ENCODE measurements around the gene PLEKHH2.
"Not testable (repeated sequence)": the region's sequence is repeated elsewhere in the genome, so short reads cannot be mapped to it uniquely, and the experiment has no call there.

The PLEKHH2 gene

DNA sequence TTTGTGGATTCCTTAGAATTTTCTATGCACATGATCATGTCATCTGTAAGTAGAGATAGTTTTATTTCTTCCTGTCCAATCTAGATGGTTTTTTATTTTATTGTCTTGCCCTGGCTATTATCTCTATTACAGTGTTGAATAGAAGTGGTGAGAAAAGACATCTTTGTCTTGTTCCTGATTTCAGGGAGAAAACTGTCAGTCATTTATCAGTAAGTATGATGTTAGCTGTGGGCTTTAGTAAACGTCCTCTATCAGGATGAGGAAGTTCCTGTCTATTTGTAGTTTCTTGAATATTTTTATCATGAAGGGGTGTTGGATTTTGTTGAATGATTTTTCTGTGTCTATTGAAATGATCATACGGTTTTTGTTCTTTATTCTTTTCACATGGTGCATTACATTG is 5.3 kb downstream of the PLEKHH2 start:
- DNase-seq, result no peak

- DNase-seq, result no peak
These were observed 6.6 kb downstream of the PLEKHH2 start for GRCh38 chr2:43643680-43644079.

GRCh38 chr2:43648994-43649701 is 12.1 kb downstream of the PLEKHH2 start:
- DNase-seq, result no peak

DNA sequence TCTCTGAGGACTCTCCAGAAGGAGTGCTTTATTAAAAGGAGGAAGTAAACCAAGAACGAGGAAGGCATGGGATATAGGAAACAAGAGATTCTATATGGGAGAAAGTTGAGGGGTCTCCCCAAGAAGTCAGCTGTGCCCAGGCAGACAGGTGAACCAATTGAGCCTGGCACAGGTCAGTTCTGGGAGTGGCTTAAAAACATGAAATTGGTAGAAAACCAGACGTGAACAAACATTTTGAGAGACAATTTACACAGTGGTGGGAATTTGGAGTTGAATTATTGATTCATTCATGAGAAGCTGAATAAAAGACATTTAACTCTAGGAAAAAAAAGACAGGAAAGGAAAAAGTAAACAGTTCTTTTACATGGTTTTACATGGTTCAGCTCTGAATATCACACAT is 16.4 kb downstream of the PLEKHH2 start:
- no peak for DNase-seq

GRCh38 chr2:43657241-43657640 is 20.2 kb downstream of the PLEKHH2 start:
- no peak for DNase-seq

DNA sequence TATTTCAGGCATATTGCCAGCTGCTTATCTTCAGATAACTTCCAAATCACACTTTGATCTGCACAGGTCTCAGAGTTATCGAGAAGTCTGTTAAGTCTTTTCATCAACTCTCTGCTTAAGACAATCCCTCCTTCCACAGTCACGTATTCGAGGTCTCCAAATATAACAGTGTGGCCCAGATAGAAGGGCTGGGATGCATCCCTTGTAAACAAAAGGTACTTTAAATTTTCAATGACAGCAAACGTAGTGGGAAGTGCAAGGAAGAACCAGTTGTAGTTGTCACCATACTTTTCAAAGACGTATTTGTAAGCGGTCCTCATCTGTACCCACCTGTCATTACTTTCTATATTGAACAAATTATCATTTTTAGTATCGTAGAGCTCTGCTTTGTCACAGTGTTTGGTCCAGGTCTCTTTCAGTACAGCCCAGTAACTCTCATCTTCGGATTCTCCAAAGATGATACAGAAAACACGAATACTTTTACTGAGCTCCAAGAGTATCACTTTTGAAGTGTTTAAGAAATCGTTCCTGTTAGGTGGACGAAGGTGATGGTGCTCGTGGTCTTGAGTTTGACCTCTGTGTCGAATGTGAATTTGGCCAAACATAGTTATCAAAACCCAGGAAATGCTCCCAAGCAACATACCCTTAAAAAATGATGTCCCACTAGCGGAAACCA is 38.7 kb downstream of the PLEKHH2 start:
- no peak for DNase-seq

DNA sequence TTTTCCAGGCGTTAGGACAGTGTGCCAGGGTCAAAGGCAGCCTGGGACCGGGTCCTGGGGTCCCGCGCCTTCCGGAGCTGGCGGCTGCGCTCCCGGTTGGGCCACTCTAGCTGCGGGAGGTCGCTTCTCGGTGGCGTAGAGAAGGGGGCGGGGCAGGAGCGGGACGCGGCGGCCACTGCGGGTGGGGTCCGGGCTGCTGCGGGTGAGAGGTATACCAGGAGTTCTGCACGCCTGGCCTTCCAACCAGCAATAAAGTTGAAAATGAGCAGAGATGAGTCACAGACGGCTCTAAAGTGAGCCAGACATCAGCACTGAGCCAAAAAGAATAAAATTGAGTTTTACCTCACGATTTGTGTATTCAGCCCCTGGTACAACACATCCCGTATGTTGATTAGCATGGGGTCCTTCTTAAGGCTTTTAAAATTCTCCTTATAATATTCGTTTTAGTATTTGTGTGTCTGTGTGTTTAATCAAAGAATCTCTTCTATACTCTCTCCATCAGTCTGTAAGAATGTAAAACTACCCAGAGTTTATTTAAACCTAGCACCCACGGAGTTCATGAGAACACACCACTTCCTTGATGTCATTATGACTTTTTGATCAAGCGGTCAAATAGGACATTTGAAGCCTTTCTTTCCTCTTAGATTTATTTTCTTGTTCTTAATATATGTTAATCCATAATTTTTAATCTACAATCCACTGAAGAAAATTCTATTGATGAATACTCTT is 39.4 kb downstream of the PLEKHH2 start, which contains the start of gene C1GALT1C1L:
TSS of gene C1GALT1C1L (minus strand) at position 108 of the 729 bp plus-strand sequence. CDS start at position 1, 107 bp downstream.
- DNase-seq, result peak; percentile 63

DNA sequence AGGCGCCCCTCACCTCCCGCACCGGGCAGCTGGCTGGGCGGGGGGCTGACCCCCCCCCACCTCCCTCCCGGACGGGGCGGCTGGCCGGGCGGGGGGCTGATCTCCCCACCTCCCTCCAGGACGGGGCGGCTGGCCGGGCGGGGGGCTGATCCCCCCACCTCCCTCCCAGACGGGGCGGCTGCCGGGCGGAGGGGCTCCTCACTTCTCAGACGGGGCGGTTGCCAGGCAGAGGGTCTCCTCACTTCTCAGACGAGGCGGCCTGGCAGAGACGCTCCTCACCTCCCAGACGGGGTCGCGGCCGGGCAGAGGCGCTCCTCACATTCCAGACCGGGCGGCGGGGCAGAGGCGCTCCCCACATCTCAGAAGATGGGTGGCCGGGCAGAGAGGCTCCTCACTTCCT is 40.7 kb downstream of the PLEKHH2 start:
- not testable (repeated sequence) for DNase-seq

DNA sequence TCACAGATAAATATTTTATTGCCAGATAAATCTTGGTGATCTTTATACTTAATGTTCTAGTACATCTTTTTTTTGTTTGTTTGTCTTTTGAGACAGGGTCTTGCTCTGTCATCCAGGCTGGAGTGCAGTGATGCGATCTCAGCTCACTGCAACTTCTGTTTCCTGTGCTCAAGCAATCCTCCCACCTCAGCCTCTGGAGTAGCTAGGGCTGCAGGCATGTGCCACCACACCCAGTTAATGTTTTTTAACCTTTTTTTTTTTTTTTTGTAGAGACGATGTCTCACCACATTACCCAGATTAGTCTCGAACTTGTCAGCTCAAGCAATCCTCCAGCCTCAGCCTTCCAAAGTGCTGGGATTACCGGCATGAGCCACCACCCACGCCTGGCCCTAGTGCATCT is 48.3 kb downstream of the PLEKHH2 start:
- no peak for DNase-seq

GRCh38 chr2:43689999-43690398 is 52.9 kb downstream of the PLEKHH2 start:
- DNase-seq, result no peak

DNA sequence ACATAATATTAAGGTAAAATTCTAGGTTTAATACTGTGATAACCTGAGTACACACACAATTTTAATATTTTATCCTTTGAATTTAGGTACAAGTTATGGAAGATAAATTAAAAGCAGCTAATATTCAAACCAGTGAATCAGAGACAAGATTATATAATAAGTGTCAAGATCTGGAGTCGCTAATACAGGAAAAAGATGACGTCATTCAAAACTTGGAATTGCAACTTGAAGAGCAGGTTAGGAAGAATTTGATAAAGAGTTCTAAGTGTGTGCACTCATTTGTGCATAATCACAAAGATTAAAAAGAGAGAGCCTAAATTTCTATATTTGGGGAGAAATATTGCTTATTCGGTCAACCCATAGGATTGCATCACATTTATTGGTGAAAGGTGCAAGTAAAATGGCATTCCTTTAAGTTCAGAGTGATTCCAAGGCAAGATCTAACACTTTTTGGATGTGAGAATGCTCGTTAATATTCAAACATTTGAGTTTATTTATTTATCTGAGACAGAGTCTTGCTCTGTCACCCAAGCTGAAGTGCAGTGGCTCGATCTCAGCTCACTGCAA is 55.5 kb downstream of the PLEKHH2 start:
- no peak for DNase-seq

DNA sequence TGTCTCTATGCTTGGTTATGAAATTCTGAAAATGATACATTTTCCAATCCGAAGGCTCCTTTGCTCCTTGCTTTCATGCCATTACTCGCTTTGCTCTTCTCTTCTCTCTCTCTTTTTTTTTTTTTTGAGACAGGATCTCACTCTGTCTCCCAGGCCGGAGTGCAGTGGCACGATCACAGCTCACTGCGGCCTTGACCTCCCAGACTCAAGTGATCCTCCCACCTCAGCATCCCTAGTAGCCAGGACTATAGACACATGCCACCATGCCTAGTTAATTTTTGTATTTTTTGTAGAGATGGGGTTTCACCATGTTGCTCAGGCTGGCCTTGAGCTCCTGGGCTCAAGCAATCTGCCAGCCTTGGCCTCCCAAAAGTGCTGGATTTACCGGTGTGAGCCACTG is 61.1 kb downstream of the PLEKHH2 start:
- DNase-seq, result not testable (repeated sequence)

DNA sequence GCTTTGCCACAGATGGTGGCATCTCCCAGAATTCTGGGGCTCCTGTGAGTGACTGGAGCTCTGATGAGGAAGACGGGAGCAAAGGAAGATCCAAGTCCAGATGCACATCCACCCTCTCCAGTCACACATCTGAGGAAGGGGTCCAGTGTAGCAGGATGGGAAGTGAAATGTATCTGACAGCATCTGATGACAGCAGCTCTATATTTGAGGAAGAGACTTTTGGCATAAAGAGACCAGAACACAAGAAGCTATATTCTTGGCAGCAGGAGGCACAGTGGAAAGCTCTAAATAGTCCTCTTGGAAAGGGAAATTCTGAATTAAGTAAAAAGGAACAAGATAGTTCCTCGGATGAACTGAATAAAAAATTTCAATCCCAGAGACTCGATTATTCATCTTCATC is 62.7 kb downstream of the PLEKHH2 start:
- no peak for DNase-seq

DNA sequence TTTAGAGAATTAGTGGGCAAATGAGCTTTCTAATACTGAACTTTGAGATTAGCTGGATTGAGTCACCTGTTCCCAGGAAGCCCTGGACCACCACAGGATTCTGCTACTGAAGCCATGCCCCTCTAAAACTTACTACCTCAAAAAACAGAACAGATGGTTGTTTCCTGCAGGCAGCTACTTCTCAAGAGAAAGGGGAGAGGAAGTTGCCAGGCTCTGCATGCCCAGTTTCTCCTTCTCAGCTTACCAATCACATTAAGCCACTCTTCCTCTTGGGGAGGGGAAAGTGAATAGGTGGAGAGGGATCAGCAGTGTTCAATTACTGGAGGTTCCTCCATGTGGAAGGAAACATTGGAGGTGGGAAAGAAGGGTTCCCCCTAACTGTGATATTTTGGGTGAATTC is 64.1 kb downstream of the PLEKHH2 start:
- no peak for DNase-seq

DNA sequence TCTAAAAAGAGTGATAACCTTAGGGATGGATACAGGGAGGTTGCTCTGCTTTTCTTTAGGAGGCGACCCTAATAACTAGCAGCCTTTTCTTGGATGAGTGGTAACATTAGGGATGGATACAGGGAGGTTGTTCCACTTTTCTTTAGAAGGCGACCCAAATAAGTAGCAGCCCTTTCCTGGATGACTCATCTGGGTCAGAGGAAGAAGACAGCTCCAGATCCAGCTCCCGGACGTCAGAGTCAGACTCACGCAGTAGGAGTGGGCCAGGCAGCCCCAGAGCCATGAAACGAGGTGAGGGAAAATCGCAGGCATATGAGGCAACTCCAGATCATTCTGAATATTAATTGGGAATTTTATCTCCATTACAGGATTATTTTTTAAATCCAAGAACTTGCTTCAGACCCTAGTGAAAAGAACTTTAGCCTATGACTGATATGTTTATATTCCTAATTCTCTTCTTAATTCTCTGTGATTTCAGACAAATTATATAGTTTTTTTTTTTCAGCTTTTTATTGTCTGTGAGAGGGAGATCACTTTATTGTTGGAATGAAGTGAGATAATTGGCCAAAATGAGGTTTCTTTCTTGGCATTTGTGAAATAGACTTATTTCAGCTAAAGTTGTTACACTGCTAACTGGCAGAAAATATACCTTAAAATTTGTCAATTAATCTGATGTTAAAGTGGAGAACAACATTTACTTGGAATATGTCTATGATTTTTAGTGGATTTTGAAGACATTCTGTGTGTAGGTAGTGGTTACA is 70.4 kb downstream of the PLEKHH2 start:
- no peak for DNase-seq

- no peak for DNase-seq
These were observed 71.1 kb downstream of the PLEKHH2 start for GRCh38 chr2:43708178-43708577.

- DNase-seq, result no peak
These were observed 71.8 kb downstream of the PLEKHH2 start for GRCh38 chr2:43708891-43709290.

- no peak for DNase-seq
These were observed 73.8 kb downstream of the PLEKHH2 start for GRCh38 chr2:43710866-43711265.

GRCh38 chr2:43714164-43714563 is 77.1 kb downstream of the PLEKHH2 start:
- DNase-seq, result no peak

DNA sequence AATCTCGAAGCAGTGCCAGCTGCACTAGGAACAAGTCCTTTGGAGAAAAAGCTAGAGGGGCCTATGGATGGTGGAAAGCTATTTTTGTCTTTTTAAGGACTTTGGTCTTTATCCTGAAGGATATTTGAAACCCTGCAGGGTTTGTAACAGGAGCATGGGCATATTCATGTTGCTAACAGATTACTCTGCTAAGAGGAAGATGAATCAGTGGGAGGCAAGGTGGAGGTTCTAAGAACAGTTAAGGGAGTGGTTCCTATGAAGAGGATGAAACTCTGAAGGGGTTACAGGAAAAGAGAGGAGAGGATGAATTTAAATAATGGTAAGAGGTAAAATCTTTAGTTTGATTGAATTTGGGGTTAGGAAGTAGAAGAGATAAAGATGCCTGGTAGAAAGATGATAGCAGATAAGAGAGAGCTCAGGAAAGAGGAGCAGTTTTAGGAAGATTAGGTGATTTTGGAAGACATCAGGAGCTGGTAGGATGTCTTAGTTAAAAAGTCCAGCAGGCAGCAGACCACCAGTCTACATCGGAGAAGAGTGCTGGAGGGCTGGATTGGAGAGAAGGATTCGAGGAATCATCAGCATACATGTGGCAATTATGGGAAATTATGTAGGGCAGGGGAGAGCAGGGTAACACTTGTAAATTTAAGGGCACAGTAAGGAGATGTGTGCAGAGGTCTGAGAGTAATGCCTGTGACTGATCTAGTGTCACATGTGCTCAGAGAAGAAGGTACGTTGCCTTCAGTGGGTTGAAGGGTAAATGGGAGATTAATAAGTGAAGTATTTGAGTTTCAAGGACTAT is 78.4 kb downstream of the PLEKHH2 start:
- no peak for DNase-seq

GRCh38 chr2:43717322-43717721 is 80.3 kb downstream of the PLEKHH2 start:
- DNase-seq, result no peak

Data from NCI-H146 (cell line).